ENCODE data around the gene SOWAHB. TPM values are rescaled to one million over a fixed set of nuclear protein-coding genes. Genes with fewer than 3 reads are reported as not detected.
A peak's percentile ranks its signal among the peaks of the same experiment; 100 is the strongest.
"Not testable (repeated sequence)": the region's sequence is repeated elsewhere in the genome, so short reads cannot be mapped to it uniquely, and the experiment has no call there.

SOWAHB gene
- total RNA-seq, 4 donors from 2014 or later, result 19.3 to 63.2 (median 33.1) TPM

- H3K9me3 ChIP-seq, result no peaks in the 10 kb centered on the region
- no peaks in the 10 kb centered on the region for H3K27me3 ChIP-seq
- intact Hi-C loops (cut with DNase I; ENCODE audit: low total_unique reads) (no loop called here), in situ Hi-C loops (cut with MboI; ENCODE audit: low pct_ligation_motif_present in 1 of 4, low pct_unique_long_range_greater_than_20kb in 1 of 4, low sequenced_read_pairs in 3 of 4) (no loop called here)
- no peak for TF ChIP-seq EP300 (IDR thresholded peaks at IDR 0.05; ENCODE audit: low read depth)
- TF ChIP-seq, protein P1, sequence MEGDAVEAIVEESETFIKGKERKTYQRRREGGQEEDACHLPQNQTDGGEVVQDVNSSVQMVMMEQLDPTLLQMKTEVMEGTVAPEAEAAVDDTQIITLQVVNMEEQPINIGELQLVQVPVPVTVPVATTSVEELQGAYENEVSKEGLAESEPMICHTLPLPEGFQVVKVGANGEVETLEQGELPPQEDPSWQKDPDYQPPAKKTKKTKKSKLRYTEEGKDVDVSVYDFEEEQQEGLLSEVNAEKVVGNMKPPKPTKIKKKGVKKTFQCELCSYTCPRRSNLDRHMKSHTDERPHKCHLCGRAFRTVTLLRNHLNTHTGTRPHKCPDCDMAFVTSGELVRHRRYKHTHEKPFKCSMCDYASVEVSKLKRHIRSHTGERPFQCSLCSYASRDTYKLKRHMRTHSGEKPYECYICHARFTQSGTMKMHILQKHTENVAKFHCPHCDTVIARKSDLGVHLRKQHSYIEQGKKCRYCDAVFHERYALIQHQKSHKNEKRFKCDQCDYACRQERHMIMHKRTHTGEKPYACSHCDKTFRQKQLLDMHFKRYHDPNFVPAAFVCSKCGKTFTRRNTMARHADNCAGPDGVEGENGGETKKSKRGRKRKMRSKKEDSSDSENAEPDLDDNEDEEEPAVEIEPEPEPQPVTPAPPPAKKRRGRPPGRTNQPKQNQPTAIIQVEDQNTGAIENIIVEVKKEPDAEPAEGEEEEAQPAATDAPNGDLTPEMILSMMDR (IDR thresholded peaks at IDR 0.05), result no peak
- no peak for TF ChIP-seq POLR2A (IDR thresholded peaks at IDR 0.05)
- TF ChIP-seq POLR2AphosphoS5 (IDR thresholded peaks at IDR 0.05), result no peak
- H3K27ac ChIP-seq, result no peak overlapping the region
- no peak overlapping the region for H3K4me3 ChIP-seq
- H3K36me3 ChIP-seq, result no peaks in the 10 kb centered on the region
- no peak for DNase-seq
- H3K4me1 ChIP-seq, result peaks cover 0 to 4% (median 2%) of the 10 kb centered on the region in 4 donors
- 54 to 64% methylated on average over 2 to 4 of the region's 4 CpGs for WGBS, 2 donors (ENCODE audit: low coverage in 1 of 2)
Observed at GRCh38 chr4:76874176-76874575, 23.8 kb downstream of the SOWAHB start.

GRCh38 chr4:76873495-76873894 is 24.4 kb downstream of the SOWAHB start:
- in situ Hi-C loops (cut with MboI; ENCODE audit: low pct_ligation_motif_present in 1 of 4, low pct_unique_long_range_greater_than_20kb in 1 of 4, low sequenced_read_pairs in 3 of 4), result no loop called here
- Histone ChIP-seq H3K36me3 (no peaks in the 10 kb centered on the region), H3K9me3 (no peaks in the 10 kb centered on the region), H3K27ac (no peak overlapping the region), H3K27me3 (no peaks in the 10 kb centered on the region), H3K4me3 (no peak overlapping the region), H3K4me1 (peaks cover 0 to 8% (median 2%) of the 10 kb centered on the region in 4 donors)
- intact Hi-C loops (cut with DNase I; ENCODE audit: low total_unique reads), result no loop called here
- DNase-seq, result no peak
- TF ChIP-seq POLR2AphosphoS5 (IDR thresholded peaks at IDR 0.05) (no peak), EP300 (IDR thresholded peaks at IDR 0.05; ENCODE audit: low read depth) (no peak), POLR2A (IDR thresholded peaks at IDR 0.05) (no peak)
- TF ChIP-seq, protein P1 (IDR thresholded peaks at IDR 0.05), result no peak
- 58% methylated on average over 1 of the region's 1 CpG; no CpG with 5 or more reads in 1 of the 2 donors for WGBS, 2 donors (ENCODE audit: low coverage in 1 of 2)

- H3K4me1 ChIP-seq, result peaks cover 0 to 10% (median 4%) of the 10 kb centered on the region in 4 donors
- H3K27ac ChIP-seq, result no peak overlapping the region
- TF ChIP-seq POLR2AphosphoS5 (IDR thresholded peaks at IDR 0.05), result no peak
- no peak for TF ChIP-seq EP300 (IDR thresholded peaks at IDR 0.05; ENCODE audit: low read depth)
- TF ChIP-seq, protein P1 (IDR thresholded peaks at IDR 0.05), result no peak
- TF ChIP-seq POLR2A (IDR thresholded peaks at IDR 0.05), result no peak
- intact Hi-C loops (cut with DNase I; ENCODE audit: low total_unique reads), result no loop called here
- no peaks in the 10 kb centered on the region for H3K9me3 ChIP-seq
- in situ Hi-C loops (cut with MboI; ENCODE audit: low pct_ligation_motif_present in 1 of 4, low pct_unique_long_range_greater_than_20kb in 1 of 4, low sequenced_read_pairs in 3 of 4), result no loop called here
- no peaks in the 10 kb centered on the region for H3K27me3 ChIP-seq
- no peaks in the 10 kb centered on the region for H3K36me3 ChIP-seq
- H3K4me3 ChIP-seq, result no peak overlapping the region
- DNase-seq, result no peak
Observed at GRCh38 chr4:76872556-76872955, 25.4 kb downstream of the SOWAHB start.

DNA sequence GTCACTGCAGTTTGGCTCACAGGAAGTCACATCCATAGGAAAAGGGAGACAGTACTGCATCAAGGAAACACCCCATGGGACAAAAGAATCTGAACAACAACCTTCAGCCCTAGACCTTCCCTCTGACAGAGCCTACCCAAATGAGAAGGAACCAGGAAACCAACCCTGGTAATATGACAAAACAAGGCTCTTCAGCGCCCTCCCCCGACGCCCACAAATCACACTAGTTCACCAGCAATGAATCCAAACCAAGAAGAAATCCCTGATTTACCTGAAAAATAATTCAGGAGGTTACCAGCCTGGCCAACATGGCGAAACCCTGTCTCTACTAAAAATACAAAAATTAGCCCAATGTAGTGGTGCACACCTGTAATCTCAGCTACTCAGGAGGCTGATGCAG is 29.2 kb downstream of the SOWAHB start:
- DNase-seq; H3K27me3 ChIP-seq; in situ Hi-C loops (cut with MboI; ENCODE audit: low pct_ligation_motif_present in 1 of 4, low pct_unique_long_range_greater_than_20kb in 1 of 4, low sequenced_read_pairs in 3 of 4); intact Hi-C loops (cut with DNase I; ENCODE audit: low total_unique reads); H3K4me3 ChIP-seq; H3K36me3 ChIP-seq; H3K9me3 ChIP-seq: not testable (repeated sequence)
- Histone ChIP-seq H3K27ac (peak overlapping the region; percentile 37 to 60 (median 56)), H3K4me1 (peaks cover 0 to 12% (median 2%) of the 10 kb centered on the region in 4 donors)
- TF ChIP-seq, protein P1 (IDR thresholded peaks at IDR 0.05), result peak in 1 of 5 experiments; percentile 20
- WGBS, 2 donors (ENCODE audit: low coverage in 1 of 2), result 72% methylated on average over 4 of the region's 4 CpGs; no CpG with 5 or more reads in 1 of the 2 donors

Measured in transverse colon (tissue), 4 donors.